Measurements from ENCODE around the gene DISC1. TPM values are rescaled to one million over a fixed set of nuclear protein-coding genes. Genes with fewer than 3 reads are reported as not detected.

DISC1 gene
- total RNA-seq, 1 experiment from 2014 or later, result 0.36 TPM

DNA sequence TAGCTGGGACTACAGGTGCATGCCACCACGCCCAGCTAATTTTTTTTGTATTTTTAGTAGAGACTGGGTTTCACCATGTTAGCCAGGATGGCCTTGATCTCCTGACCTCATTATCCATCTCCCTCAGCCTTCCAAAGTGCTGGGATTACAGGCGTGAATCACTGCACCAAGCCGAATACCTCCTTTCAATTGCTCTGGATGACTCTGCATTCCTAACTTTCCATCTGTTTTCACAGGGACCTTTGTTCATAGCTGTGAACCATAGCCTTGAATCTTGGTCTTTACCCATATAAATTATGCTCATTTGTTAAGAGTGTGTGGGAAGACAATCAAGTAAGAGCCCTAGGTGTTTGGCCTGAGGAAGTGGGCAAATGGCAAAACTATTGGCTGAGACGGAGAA is 422.7 kb downstream of the DISC1 start:
- H3K27me3 ChIP-seq (ENCODE audit: control insufficient read depth, insufficient read depth, low read length), result no peaks in the 10 kb centered on the region
- no peaks in the 10 kb centered on the region for H3K36me3 ChIP-seq (ENCODE audit: control insufficient read depth, insufficient read depth, low read length)
- H3K4me1 ChIP-seq (ENCODE audit: control insufficient read depth, insufficient read depth, low read length), result no peaks in the 10 kb centered on the region
- in situ Hi-C loops (cut with HindIII; ENCODE audit: low pct_unique_long_range_greater_than_20kb, low sequenced_read_pairs) (no loop called here), intact Hi-C loops (cut with micrococcal nuclease; ENCODE audit: unreplicated experiment) (no loop called here)
- ATAC-seq, result no peak
- TF ChIP-seq SIN3A (IDR thresholded peaks at IDR 0.05; ENCODE audit: borderline replicate concordance, insufficient read depth, low read depth, low read length) (no peak), TCF7L2 (IDR thresholded peaks at IDR 0.05; ENCODE audit: low read depth, low read length) (no peak), POLR2AphosphoS5 (IDR thresholded peaks at IDR 0.05; ENCODE audit: low read depth, low read length) (no peak)
- ChIA-PET CTCF (no interaction called here), POLR2A (no interaction called here)
- DNase-seq (ENCODE audit: low read depth, low spot score), result no peak
- H3K27ac ChIP-seq (ENCODE audit: low read length), result no peak overlapping the region
- no peaks in the 10 kb centered on the region for H3K9me3 ChIP-seq (ENCODE audit: control insufficient read depth, insufficient read depth, low read depth, low read length)
- no peak overlapping the region for H3K4me3 ChIP-seq (ENCODE audit: low read depth in 2 of 2, low read length in 2 of 2)
- no TSS peak for BruUV-seq (replicated peaks)

DNA sequence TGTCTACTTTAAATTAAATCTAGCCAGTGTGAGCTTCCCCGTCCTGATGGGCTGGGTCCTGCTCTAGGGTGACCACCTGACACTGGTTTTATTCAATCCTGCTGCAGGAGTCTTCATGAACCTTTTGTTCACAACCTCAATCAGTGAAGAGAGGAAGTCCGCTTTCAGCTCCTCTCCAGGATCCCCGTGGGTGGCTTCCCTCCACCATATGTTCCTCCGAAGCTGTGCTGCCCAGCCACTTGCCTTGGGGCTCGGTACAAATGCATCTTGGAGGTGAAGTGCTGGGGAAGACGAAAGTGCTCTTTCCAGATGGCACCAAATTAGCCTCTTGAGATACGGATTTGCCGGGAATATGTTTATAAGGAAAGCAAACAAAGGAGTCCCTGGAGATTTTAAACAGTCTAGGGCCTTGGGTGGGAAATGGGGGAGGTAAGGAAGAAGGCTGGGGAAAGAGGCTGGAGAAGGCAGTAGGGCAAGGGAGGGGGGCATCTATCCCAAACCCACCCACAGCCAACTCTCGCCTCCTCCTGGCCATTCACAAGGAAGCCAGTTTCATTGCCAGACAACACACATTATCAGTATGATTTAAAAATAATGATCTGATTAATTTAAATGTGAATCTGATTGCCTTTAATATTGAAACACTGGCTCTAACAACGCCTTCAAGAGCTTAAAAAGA is 430.8 kb downstream of the DISC1 start:
- ChIA-PET CTCF (no interaction called here), POLR2A (no interaction called here)
- intact Hi-C loops (cut with micrococcal nuclease; ENCODE audit: unreplicated experiment) (no loop called here), in situ Hi-C loops (cut with HindIII; ENCODE audit: low pct_unique_long_range_greater_than_20kb, low sequenced_read_pairs) (no loop called here)
- TF ChIP-seq SIN3A (IDR thresholded peaks at IDR 0.05; ENCODE audit: borderline replicate concordance, insufficient read depth, low read depth, low read length), result no peak
- TF ChIP-seq, protein P1, sequence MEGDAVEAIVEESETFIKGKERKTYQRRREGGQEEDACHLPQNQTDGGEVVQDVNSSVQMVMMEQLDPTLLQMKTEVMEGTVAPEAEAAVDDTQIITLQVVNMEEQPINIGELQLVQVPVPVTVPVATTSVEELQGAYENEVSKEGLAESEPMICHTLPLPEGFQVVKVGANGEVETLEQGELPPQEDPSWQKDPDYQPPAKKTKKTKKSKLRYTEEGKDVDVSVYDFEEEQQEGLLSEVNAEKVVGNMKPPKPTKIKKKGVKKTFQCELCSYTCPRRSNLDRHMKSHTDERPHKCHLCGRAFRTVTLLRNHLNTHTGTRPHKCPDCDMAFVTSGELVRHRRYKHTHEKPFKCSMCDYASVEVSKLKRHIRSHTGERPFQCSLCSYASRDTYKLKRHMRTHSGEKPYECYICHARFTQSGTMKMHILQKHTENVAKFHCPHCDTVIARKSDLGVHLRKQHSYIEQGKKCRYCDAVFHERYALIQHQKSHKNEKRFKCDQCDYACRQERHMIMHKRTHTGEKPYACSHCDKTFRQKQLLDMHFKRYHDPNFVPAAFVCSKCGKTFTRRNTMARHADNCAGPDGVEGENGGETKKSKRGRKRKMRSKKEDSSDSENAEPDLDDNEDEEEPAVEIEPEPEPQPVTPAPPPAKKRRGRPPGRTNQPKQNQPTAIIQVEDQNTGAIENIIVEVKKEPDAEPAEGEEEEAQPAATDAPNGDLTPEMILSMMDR (IDR thresholded peaks at IDR 0.05), result no peak
- no peak for TF ChIP-seq POLR2AphosphoS5 (IDR thresholded peaks at IDR 0.05; ENCODE audit: low read depth, low read length)
- no peak for TF ChIP-seq TCF7L2 (IDR thresholded peaks at IDR 0.05; ENCODE audit: low read depth, low read length)
- TF ChIP-seq REST (IDR thresholded peaks at IDR 0.05; ENCODE audit: insufficient read depth in 1 of 2, low read depth in 2 of 2, low read length in 1 of 2), result no peak
- H3K27me3 ChIP-seq (ENCODE audit: control insufficient read depth, insufficient read depth, low read length), result no peaks in the 10 kb centered on the region
- H3K36me3 ChIP-seq (ENCODE audit: control insufficient read depth, insufficient read depth, low read length), result no peaks in the 10 kb centered on the region
- H3K9me3 ChIP-seq (ENCODE audit: control insufficient read depth, insufficient read depth, low read depth, low read length), result no peaks in the 10 kb centered on the region
- no peak overlapping the region for H3K27ac ChIP-seq (ENCODE audit: low read length)
- no peaks in the 10 kb centered on the region for H3K4me1 ChIP-seq (ENCODE audit: control insufficient read depth, insufficient read depth, low read length)
- no peak for DNase-seq (ENCODE audit: low read depth, low spot score)
- BruUV-seq (replicated peaks), result no TSS peak
- H3K4me3 ChIP-seq (ENCODE audit: low read depth in 2 of 2, low read length in 2 of 2), result no peak overlapping the region
- no peak for ATAC-seq

DNA sequence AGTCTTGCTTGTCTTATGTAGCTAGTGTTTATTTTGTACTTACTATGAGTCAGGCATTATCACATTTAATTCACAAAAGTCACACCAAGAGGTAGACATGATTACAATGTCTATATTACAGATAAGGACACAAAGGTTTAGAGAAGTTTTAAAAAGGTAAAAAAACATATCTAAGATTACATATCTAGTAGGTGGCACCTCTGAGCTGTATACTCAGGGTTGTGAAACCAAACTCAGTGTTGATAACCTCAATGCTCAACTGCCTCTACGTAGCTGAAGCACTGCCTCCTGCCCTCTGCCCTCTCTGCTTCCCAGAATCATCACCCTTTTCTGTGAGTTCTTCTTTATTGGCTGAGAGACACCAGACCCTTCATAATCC is 431.3 kb downstream of the DISC1 start:
- in situ Hi-C loops (cut with HindIII; ENCODE audit: low pct_unique_long_range_greater_than_20kb, low sequenced_read_pairs), result no loop called here

More for the DNA sequence above, 431.3 kb downstream of the DISC1 start:
- Histone ChIP-seq H3K36me3 (ENCODE audit: control insufficient read depth, insufficient read depth, low read length) (no peaks in the 10 kb centered on the region), H3K4me3 (ENCODE audit: low read depth in 2 of 2, low read length in 2 of 2) (no peak overlapping the region), H3K4me1 (ENCODE audit: control insufficient read depth, insufficient read depth, low read length) (no peaks in the 10 kb centered on the region), H3K9me3 (ENCODE audit: control insufficient read depth, insufficient read depth, low read depth, low read length) (no peaks in the 10 kb centered on the region), H3K27ac (ENCODE audit: low read length) (no peak overlapping the region), H3K27me3 (ENCODE audit: control insufficient read depth, insufficient read depth, low read length) (no peaks in the 10 kb centered on the region)
- no TSS peak for BruUV-seq (replicated peaks)
- DNase-seq (ENCODE audit: low read depth, low spot score), result no peak
- intact Hi-C loops (cut with micrococcal nuclease; ENCODE audit: unreplicated experiment), result no loop called here
- ChIA-PET POLR2A (no interaction called here), CTCF (no interaction called here)
- ATAC-seq, result no peak
- TF ChIP-seq, protein P1 (IDR thresholded peaks at IDR 0.05), result no peak
- TF ChIP-seq SIN3A (IDR thresholded peaks at IDR 0.05; ENCODE audit: borderline replicate concordance, insufficient read depth, low read depth, low read length) (no peak), TCF7L2 (IDR thresholded peaks at IDR 0.05; ENCODE audit: low read depth, low read length) (no peak), REST (IDR thresholded peaks at IDR 0.05; ENCODE audit: insufficient read depth in 1 of 2, low read depth in 2 of 2, low read length in 1 of 2) (no peak), POLR2AphosphoS5 (IDR thresholded peaks at IDR 0.05; ENCODE audit: low read depth, low read length) (no peak)
